GM21619 (cell line): ENCODE measurements around the gene YTHDF1.
A peak's percentile ranks its signal among the peaks of the same experiment; 100 is the strongest.

ENCODE experiments used
- ATAC-seq: cut with Tn5 transposase; IDR thresholded peaks from one replicate; pipeline ENCODE4 v1.9.1; 2021; ENCODE audit not compliant: unreplicated experiment

Gene YTHDF1

DNA sequence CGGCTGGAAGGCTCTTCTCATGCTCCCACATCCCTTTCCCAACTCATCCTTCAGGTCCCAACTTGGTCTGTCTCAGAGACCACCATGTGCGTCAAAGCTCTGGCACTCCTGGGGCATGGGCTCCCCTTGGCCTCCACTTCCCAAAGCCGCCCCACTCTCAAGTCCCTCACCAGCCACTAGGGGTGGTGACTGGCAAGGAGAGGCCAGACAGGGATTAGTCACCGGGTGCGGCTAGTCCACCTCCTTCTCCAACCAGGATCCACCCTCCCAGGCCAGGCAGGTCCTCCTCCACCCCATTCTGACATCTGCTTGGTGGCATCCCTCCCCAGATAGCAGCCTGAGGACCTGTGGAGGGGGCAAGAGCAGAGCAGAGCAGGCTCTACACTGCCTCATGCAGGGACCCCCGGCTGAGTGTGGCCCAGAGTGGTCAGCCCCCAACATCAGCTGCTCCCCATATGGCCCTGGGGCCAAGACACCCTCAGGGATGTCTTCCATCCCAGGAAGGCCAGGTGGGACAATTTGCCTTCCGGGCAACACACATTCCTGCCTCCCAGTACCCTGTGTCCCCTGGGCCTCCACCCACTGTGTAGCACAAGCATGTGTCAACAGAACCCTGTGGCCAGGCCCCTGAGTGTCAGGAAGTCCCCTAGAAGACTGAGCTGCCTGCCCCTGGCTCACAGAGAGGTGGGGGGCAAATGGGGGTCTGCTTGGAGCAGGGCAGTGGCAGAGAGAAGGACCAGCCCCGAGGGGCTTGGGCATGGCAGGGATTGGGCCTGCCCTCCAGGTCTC lies 29.2 kb downstream of the YTHDF1 start:
- no peak for ATAC-seq

DNA sequence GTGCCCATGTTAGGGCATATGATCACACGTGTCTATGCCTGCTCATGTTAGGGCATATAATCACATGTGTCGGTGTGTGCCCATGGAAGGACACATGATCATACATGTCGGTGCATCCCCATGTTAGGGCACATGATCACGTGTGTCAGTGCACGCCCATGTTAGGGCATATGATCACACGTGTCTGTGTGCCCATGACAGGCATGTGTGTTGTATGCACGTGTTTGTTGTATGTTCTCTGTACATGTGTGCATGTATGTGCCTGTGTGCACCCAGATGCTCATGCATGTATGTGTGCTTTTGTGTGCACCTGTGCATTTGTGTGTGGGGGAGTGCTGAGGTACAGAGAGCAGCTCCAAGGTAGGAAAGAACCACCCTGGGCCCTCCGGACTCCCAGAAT lies 29.8 kb downstream of the YTHDF1 start:
- ATAC-seq: no peak

DNA sequence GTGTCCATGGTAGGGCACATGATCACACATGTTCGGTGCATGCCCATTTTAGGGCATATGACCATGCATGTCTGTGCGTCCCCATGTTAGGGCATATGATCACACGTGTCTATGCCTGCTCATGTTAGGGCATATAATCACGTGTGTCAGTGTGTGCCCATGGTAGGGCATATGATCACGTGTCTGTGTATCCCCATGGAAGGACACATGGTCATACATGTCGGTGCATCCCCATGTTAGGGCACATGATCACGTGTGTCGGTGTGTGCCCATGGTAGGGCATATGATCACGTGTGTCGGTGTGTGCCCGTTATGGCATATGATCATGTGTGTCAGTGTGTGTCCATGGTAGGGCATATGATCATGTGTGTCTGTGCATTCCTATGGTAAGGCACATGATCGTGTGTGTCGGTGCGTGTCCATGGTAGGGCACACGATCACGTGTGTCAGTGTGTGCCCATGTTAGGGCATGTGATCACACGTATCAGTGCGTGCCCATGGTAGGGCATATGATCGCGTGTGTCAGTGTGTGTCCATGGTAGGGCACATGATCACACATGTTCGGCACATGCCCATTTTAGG lies 30.6 kb downstream of the YTHDF1 start:
- no peak for ATAC-seq

DNA sequence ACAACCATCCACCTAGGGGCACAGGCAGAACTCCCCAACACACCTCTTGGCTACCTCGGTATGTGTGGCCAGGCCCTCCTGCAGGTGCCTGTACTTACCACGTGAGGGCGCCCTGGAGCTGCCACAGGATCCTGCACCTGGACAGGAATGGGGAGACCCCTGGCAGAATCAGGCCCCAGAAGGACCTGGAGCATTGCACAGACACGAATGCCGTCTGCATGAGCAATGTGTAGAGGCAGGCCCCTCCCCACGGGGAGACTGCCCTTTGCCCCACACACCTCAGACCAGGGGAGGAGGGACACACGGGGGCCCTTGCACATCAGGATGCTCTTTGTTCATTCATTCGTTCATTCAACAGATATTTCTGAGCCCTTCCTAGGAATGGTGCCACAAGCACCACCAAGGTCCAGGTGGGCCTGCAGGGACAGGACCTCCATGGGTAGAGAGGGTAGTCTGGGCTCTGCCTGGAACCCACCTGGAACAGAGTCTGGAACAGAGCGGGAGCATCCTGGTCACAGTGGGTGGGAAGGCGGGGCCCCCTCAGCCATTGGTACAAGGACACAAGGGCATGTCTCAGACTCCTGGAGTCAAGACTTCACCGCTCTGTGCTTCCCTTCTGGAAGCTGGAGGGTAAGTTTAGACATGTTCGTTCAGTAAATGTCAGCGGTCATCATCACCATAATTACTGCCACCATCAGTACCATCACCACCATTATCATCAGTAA lies 32.3 kb downstream of the YTHDF1 start:
- no peak for ATAC-seq

DNA sequence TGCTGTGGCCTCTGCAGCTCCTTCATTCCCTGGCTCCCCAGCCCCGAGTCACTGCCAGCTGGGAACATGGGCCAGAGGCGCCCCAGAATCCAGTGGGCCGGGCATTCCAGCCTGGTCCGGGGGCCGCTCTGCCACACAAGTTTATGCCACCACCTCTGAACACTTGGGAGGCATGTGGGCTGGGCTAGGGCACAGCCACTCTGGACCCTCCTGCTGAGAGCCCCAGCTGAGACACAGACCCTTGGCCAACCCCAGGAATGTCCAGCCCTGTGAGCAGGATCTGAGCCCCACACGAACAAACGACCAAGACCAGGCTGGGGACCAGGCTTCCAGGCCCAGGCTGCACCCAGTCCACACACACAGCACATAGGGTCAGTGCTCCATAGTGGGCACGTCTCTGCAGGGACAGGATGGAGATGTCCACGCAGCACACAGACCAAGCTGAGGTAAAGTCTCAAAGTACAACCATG lies 33.0 kb downstream of the YTHDF1 start:
- ATAC-seq: no peak

DNA sequence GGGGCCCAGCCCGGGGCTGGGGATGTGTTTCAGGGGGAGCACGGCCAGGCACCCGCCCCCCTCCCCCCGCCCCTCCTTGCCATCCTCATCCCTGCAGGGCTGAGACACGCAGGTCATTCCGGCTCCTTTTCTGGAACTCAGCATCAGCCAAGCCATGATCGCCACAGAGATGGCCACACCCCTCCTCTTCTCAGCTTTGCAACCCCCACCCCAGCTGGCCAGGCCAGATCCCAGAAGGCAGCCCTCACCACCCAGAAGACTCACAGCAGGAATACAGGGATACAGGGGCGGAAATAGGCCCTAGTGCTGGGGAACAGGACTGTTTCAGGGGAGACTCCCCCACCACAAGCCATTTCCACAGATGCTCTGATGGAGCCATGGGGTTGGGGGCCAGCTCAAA lies 33.5 kb downstream of the YTHDF1 start:
- ATAC-seq: no peak

DNA sequence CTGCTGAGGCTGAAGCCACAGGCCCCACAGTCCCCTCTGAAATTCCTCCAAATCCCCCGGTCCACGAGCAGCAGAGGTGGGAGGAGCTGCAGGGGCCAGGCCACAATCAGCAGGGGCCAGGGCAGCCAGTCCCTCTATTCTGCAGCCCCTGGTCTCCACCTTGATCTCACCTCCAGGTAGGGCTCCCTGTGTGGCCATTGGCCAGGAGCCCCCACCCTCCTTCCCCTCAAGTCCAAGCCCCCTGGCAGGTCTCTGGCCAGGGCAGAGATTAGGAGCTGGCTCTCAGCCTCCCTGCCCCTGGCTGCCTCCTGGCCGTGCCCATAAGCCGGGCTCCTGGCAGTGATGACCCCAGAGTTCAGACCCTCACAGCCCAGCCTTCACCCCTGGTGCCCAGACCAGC lies 34.7 kb downstream of the YTHDF1 start:
- no peak for ATAC-seq

DNA sequence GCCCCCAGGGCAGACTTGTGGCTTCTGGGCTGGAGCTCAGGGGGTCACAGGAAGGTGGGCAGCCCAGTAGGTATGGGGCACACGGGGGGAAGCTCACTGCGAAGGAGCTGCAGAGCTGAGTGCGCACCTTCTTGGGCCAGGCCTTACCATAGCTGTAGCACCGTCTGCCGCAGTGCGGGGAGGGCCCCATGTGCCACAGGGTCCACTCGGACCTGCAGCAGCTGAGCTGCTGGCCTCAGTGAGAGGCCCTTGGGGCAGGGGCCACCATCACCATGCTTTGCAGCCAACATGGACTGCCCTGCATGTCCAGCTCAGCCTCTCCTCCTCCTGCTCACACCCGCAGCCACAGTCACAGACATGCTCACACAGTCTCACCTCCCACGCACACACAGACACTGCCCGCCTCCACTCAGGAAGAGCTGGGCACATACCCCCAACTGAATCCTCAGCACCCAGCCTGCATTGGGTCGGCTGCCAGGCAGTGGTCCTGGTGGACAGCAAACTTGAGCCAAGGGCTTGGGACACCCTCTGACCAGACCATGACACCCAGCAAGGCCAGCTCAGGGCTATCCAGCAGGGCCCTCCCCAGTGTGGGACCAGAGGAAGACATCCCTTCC lies 35.3 kb downstream of the YTHDF1 start:
- ATAC-seq: no peak

DNA sequence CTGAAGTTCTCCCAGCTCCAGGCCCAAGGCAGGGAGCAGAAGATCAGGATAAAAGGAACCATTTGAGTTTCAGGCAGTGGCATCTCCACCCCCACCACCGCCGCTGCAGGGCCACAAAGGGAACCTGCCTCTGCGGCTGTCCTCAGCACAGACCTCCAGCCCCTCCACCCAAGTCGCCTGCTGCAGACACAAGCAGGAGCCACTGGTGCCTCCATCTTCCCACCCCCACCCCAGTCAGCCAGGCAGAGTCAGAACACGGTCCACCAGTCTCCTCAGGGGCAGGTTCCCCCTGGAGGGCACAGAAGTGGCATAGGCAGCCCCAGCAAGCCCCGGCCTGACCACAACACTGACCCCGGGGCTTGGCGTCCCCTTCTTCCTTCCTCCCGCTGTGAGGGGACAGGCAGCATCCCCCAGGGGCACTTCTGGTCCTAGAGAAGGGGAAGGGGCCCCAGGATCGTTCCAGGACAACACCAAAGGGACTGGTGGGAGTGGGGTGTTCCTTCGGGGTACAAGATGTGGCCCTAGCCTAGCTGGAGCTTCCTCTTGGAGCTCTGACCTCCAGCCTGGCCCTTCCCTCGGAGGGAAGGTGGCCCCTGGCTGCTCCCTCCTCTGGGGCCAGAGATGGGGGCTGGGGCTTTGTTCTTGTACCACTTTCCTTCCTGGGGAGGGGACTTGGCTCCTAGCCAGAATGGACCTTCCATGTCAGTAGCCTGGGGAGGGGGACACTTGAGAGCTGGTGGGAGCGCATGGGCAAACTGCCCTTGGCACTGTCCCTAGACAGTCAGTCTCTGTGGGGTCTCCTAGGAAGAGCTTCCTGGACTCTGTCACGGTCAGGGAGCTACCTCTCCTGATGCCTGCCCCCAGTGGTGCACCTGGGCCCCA lies 36.0 kb downstream of the YTHDF1 start:
- ATAC-seq: no peak

DNA sequence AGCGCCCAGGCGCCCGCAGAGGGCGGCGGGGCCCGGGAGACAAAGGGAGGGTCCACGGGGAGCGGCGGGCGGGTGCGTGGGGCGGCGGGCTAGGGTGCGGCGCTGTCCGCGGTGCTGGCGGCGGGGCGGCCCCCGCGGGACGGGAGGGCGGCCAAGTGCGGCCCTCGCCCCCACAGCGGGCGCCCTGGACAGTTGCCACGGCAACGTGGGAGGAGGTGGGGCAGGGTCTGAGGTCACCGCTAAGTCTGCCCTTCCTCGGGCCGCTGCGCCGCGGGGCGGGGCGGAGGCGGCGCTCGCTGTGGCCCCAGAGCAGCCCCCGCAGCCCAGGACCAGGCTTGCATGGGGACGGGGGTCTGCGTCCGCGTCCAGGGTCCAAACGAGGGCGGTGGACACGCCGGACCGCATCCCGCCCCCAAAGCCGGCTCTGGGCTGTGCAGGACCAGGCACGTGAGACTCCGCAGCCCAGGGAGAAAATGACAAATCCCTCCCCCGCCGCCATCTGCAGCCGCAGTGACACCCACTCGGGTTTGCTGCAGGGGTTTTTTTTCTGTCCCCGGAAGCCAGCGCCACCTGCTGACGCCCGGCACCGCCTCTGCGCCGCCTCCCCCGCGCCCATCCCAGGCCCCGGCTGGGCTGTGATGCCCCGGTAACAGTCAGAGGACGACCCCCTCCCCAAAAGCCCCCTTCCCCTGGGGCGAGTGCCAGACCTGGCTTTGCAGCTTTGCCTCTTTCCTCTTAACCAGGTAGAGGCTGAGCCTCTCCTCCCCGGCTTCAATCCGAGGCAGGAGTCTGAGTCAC lies 36.8 kb downstream of the YTHDF1 start:
- ATAC-seq: peak; percentile 46

DNA sequence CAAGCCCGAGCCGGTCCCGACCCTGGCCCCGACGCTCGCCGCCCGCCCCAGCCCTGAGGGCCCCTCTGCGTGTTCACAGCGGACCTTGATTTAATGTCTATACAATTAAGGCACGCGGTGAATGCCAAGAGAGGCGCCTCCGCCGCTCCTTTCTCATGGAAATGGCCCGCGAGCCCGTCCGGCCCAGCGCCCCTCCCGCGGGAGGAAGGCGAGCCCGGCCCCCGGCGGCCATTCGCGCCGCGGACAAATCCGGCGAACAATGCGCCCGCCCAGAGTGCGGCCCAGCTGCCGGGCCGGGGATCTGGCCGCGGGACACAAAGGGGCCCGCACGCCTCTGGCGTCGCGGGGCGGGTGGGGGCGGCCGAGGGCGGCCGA lies 37.5 kb downstream of the YTHDF1 start:
- no peak for ATAC-seq

DNA sequence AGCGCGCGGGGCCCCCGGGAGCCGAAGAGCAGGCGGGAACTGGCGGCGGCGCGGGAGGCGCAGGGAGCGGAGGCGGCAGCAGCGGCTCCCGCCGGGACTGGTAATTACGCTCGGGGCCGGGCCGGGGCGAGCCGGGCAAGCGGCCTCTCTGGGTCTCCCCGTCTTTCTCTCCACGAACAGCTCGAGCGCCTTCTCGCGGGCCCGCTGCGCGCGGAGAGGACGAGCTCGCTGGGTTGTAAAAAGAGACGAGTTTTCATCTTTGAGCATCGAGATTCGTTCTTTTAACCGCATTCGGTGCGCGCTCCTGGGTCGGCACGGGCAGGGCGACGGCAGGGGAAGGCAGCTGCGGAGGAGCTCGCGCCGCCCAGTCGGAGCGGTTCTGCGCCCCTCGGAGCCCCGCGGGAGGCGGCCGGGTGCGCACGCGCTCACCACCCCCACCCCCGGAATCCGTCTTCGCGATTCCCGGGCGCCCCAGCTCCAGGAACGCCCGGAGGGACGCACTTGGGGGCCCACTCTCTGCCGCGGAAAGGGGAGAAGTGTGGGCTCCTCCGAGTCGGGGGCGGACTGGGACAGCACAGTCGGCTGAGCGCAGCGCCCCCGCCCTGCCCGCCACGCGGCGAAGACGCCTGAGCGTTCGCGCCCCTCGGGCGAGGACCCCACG lies 38.0 kb downstream of the YTHDF1 start:
- ATAC-seq: no peak

DNA sequence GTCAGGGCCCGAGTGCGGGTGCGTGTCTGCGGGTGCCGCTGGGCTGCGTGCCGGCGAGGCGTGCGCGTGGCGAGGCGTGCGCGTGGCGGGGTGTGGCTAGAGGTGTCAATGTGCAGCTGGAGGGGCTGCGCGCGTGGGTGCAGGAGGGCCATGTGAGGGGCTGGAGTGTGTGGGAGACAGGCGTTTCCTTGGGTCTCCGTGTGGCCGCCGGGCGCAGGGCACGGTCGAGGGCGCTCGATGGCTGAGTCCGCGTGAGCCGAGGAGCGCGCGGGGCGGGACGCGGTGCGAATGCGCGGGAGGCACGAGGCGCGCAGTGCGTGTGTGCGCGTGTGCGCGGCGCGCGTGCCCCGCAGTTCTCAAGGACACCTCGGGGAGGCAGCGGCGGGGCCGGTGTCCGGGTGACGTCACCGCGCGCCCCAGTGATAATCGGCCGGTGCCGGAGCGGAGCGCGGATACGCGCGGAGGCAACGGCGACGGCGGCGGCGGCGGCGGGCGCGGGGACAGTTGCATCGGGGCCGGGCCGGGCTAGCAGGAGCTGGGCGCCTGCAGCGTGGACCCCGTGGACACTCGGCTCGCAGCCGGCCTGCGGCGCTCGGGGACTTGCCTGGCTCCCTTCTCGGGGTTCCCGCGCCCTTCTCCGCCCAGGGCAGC lies 38.7 kb downstream of the YTHDF1 start:
- no peak for ATAC-seq

DNA sequence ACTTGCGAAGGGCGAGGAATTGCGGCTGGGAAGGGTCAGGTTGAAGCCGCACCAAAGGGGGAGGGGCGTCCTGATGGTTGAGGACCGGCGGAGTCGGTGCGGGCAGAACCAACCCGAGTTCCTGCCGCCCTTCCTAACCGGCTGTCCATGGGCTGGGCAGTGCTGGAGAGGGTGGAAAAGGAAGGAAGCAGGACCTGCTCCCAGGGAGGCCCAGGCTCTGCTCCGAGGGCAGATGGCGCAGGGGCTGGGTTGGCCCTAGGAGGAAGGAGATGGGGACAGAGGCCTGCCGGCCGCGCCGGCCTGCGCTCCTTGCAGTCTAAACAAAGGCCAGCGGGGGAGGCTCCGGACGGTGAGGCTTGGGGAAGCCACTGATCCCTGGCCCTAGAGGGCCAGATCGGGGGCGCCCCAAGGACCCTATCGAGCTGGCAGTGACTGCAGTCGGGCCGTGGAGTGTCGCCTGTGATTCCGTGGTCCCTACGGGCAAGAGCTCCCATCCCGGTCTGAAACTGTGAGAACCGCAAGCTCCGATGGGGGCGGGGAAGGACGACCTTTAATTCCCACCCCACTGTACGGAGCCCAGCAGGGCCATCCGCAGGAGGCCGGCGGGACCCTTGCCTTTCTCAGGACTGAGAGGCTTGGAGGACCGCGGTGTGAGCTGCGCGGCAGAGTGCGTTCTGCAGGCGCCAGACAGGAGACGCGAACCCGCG lies 39.4 kb downstream of the YTHDF1 start:
- ATAC-seq: no peak

DNA sequence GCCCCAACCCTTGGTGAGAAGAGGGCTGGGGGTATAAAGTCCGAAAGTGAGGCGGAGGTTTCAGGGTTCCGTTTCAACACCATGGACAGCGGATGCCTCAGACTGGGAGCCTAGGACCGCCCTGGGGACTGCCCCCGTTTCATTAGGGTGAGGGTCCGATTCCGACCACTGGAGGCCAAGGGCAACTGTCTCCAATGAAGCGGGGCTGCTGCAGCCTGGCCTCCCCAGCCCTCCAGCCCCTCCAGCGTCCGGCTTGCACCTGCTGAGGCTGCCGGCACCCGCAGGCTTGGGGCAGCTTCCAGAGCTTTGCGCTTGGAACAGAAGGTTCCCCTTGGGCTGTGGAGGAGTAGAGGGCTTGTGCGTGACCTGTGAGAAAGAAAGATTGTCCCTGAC lies 39.9 kb downstream of the YTHDF1 start:
- no peak for ATAC-seq

DNA sequence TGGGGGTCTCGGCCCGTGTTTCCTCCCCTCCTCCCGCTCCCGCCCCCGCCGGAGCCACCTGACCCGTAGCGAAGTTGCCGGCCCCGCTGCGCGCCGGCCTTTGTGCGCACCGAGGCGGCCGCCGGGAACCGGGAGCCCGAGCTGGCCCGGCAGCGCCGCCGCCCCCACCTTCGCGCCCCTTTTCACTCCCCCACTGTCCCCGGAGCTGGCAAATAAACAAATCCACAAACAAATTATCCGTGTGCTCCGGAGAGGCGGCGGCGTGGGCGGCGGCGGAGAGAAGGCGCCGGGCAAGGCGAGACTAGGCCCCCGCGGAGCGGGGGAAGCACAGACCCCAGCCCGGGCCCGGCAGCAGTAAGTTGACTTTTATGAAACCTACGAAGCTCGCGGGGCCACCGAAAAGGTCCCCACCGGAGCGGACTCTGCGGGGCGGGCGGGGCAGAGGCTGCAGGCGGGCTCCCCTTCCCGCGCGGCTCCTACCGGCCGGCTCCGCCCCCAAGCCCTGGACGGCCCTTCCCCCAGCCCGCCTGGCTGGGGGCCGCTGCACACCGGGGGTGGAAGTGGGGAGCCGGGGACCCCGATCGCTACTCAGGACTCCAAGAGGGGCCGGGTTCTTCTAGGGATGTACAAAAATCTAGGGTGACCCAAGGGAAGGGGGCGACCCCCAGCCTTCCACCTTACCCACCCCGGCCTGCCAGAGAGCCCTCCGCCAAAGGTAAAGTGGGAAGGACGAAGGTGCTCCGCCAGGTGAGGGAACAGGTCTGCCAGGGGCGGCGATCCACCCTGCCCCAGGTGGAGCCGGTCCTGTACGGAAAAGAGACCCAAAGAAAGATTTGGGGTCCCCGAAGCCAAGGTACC lies 40.7 kb downstream of the YTHDF1 start:
- no peak for ATAC-seq

DNA sequence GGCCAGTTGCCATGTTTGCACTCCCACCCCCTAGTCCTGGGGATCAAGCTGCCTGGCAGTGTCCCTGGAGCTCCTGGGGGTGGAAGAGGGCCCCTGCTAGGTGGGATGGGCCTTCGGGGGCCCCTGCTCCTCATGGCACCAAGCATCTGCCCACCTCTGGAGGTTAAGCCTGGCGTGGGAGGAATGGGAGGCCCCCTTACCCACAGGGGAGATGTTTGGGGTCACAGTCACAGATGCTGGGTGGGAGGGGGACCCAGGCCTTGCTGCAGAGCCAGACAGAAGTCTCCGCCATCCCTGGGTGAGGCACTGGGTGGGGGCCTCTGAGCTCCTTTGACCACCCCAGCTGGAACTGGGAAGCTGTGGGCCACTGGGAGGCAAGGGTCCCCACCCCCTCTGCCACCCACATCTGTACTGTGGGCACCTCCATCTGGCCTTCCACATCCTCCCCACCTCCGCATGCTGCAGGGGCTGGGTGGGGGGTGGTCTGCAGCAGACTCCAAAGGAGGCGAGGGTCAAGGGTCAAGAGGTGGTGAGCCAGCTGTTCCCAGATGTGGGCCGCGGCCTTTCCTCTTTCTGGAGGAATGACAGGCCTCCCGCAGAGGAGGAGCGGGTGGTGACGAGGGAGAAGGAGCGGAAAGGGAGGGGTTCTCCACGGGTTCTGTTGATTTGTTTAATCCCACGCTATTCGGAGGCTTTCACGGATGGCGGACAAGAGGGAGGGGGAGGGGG lies 41.5 kb downstream of the YTHDF1 start:
- no peak for ATAC-seq
